Endothelial cell of umbilical vein (primary cell): ENCODE results near the gene QRICH2. TPM values are rescaled to one million over a fixed set of nuclear protein-coding genes. Genes with fewer than 3 reads are reported as not detected.
A peak's percentile ranks its signal among the peaks of the same experiment; 100 is the strongest.

ENCODE experiments used
- BruUV-seq: library from RNA; stranded (reverse); fragments of 400-500 nt; replicated peaks from 2 replicates; lab custom pipeline; 2021; lab: Mats Ljungman, UMichigan
- CTCF ChIA-PET: fragments of 300-600, 350-600 bp; sonication (Branson Sonifier 250); formaldehyde crosslinking; loops from one replicate; lab custom pipeline; 2021; ENCODE audit warnings: antibody characterized with exemption, inconsistent platforms; lab: Charles Lee
- POLR2A ChIA-PET: fragments of 300-600, 350-600 bp; sonication (Branson Sonifier 250); formaldehyde crosslinking; loops from one replicate; lab custom pipeline; 2021; ENCODE audit warnings: antibody characterized with exemption, inconsistent platforms; lab: Charles Lee
- DNase-seq: peaks from one replicate; pipeline ENCODE4 v3.0.0-alpha.2; 2011; ENCODE audit warnings: low read depth, low spot score
- FAIRE-seq: peaks from 2 replicates; lab custom pipeline; 2011; peaks lifted over from hg19 to GRCh38; lab: Jason Lieb, UNC
- H2AFZ ChIP-seq: 2 replicates; pipeline ENCODE4 v1.6.0; 2012; ENCODE audit warnings: low read depth, low read length, control low read depth, inconsistent platforms
- H3K27ac ChIP-seq: 2 replicates; pipeline ENCODE4 v1.5.1; 2011; ENCODE audit warnings: low read depth, mild to moderate bottlenecking, control low read depth, low read length, moderate library complexity; ENCODE audit not compliant: insufficient read depth
- H3K27me3 ChIP-seq, 2 experiments: 2 replicates each; pipeline versions ENCODE4 v1.6.0 to v1.6.1; 2011; ENCODE audit warnings: low read length in 2 of 2, mixed read lengths in 1 of 2; ENCODE audit not compliant: control insufficient read depth in 2 of 2, insufficient read depth in 2 of 2
- H3K36me3 ChIP-seq, 2 experiments: 2 replicates in 1 of 2; 3 replicates in 1 of 2; pipeline ENCODE4 v1.5.1; 2011; ENCODE audit warnings: low read length in 2 of 2, mild to moderate bottlenecking in 1 of 2, moderate library complexity in 1 of 2; ENCODE audit not compliant: control insufficient read depth in 2 of 2, insufficient read depth in 2 of 2; ENCODE audit errors: extremely low read depth in 1 of 2
- H3K4me1 ChIP-seq: 3 replicates; pipeline ENCODE4 v1.5.1; 2011; ENCODE audit warnings: mild to moderate bottlenecking, low read length; ENCODE audit not compliant: control insufficient read depth, insufficient read depth; ENCODE audit errors: extremely low read depth
- H3K4me2 ChIP-seq: 2 replicates; pipeline ENCODE4 v1.6.1; 2011; ENCODE audit warnings: low read length, control low read depth, mixed read lengths; ENCODE audit not compliant: insufficient read depth
- H3K4me3 ChIP-seq, 3 experiments: fragments of 200-600 bp in 1 of 3; sonication (generic), shearing (Covaris generic) in 1 of 3; replicated peaks in 1 of 3; 2 replicates each; pipeline ENCODE4 v1.5.1; 2011 to 2016; ENCODE audit warnings: control low read depth in 3 of 3, low read length in 3 of 3, mild to moderate bottlenecking in 2 of 3, inconsistent platforms in 1 of 3, low read depth in 1 of 3, moderate library complexity in 1 of 3; ENCODE audit not compliant: insufficient read depth in 1 of 3
- H3K79me2 ChIP-seq: 2 replicates; pipeline ENCODE4 v1.6.0; 2012; ENCODE audit warnings: low read length, inconsistent platforms; ENCODE audit not compliant: control insufficient read depth, insufficient read depth
- H3K9ac ChIP-seq: replicated peaks from 2 replicates; pipeline ENCODE3; 2011; ENCODE audit warnings: low read length, control low read depth; ENCODE audit not compliant: insufficient read depth; ENCODE audit errors: extremely low read depth
- H3K9me1 ChIP-seq: replicated peaks from 3 replicates; pipeline ENCODE4 v1.6.0; 2011; ENCODE audit warnings: mild to moderate bottlenecking, low read length; ENCODE audit not compliant: control insufficient read depth, insufficient read depth; ENCODE audit errors: extremely low read depth
- H3K9me3 ChIP-seq: replicated peaks from 2 replicates; pipeline ENCODE4 v1.5.1; 2012; ENCODE audit warnings: low read length, inconsistent platforms; ENCODE audit not compliant: control insufficient read depth, insufficient read depth
- H4K20me1 ChIP-seq: replicated peaks from 2 replicates; pipeline ENCODE3; 2011; ENCODE audit warnings: mild to moderate bottlenecking, low read length; ENCODE audit not compliant: control insufficient read depth, insufficient read depth; ENCODE audit errors: extremely low read depth
- POLR2AphosphoS5 ChIP-seq: IDR thresholded peaks from 2 replicates; pipeline ENCODE4 v1.6.1; 2012; ENCODE audit warnings: low read depth, mild to moderate bottlenecking, control low read depth, low read length, moderate library complexity; ENCODE audit not compliant: insufficient read depth
- dilution Hi-C: fragments of 300-500 bp; cut with MboI; formaldehyde crosslinking; loops from one replicate; pipeline ENCODE4 v1.15.0; 2019; ENCODE audit warnings: low sequenced_read_pairs; ENCODE audit not compliant: extremely low pct_ligation_motif_present
- intact Hi-C: fragments of 100-400 bp; cut with micrococcal nuclease; formaldehyde crosslinking; loops from one replicate; pipeline ENCODE4 v1.10.0; 2022
- polyA plus RNA-seq, 4 experiments: library from polyadenylated mRNA; depleted of rRNA in 3 of 4; stranded (reverse) in 3 of 4; unstranded in 1 of 4; fragments of >200 nt; gene quantifications; 2 replicates each; pipeline versions ENCODE4 v1.2.1 to v1.2.3, GENCODE V29; 2011 to 2012; ENCODE audit warnings: missing spikeins in 1 of 4
- total RNA-seq: library from RNA; stranded (reverse); gene quantifications from 2 replicates; pipeline ENCODE4 v1.2.3, GENCODE V29; 2021
- TF ChIP-seq, protein P1 (sequence below), 2 donors: IDR thresholded peaks; 1 replicate in 1 of 2; 2 replicates in 1 of 2; pipeline ENCODE4 v1.5.1; 2011; ENCODE audit warnings: low read length in 2 of 2, mild to moderate bottlenecking in 2 of 2, moderate library complexity in 2 of 2, control low read depth in 1 of 2, inconsistent platforms in 1 of 2, low read depth in 1 of 2; ENCODE audit not compliant: insufficient read depth in 1 of 2; ENCODE audit errors: extremely low read depth in 1 of 2

QRICH2 gene
- total and polyA plus RNA-seq, 2 donors (not counting 3 experiments of a cell fraction or from before 2014, with no cell fraction given) = 6.7 to 9.6 TPM

DNA sequence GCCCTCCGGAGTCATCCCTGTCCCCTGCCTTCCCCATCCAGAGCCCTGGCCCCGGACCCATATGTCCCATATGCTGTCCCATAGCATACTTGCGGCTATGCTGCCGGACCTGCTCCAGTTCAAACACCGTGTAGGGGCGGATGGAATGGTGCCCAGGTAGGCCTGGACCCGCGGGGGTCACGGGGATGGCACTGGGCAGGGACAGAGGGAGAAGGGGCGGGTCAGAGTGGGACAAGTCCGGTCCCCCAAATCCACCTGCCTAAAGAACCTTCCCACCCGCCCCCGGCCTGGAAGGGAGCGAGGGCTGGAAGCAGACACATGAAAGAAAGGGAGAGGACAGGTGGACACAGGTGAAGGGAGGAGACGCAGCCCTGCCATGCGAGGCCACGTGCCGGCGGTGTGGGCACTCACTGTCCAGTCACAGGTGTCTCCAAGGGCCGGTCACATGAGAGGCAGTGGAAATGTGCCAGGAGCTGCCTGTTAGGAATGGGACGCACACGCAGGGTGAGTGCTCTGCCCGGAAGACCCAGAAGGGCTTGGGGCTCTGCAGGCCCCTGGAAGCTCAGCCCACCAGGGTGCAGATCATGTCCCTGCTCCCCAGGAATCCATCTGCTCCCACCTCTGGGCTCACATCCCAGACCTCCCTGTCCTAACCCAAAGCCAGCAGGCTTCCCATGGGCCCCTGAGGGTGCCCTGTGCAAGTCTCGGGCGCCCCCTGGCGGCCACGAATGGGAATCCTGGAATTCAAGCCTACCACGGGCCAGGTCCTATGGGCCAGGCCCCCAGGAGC lies 28.9 kb downstream of the QRICH2 start:
- POLR2A ChIA-PET = interaction anchor here (0.6 to 2.0 kb wide), 4 partner anchors 15 to 158 kb away, joined by 3 to 7 read pairs (median 4); no protein-coding TSS in a partner anchor
- FAIRE-seq = peak; percentile 80

More for the DNA sequence above, 28.9 kb downstream of the QRICH2 start:
- no peaks in the 10 kb centered on the region for H3K79me2 ChIP-seq
- intact Hi-C loops (loop anchor here (1.0 to 10.0 kb wide), 5 partner anchors 30 to 264 kb away; no protein-coding TSS in a partner anchor), dilution Hi-C loops (no loop called here)
- H3K4me1 ChIP-seq = no peaks in the 10 kb centered on the region
- H3K4me3 ChIP-seq = no peak overlapping the region
- H3K36me3 ChIP-seq = peaks cover 0 to 2% of the 10 kb centered on the region in 2 experiments
- no peak overlapping the region for H2AFZ ChIP-seq
- no peak overlapping the region for H3K4me2 ChIP-seq
- no TSS peak for BruUV-seq
- TF ChIP-seq, protein P1, sequence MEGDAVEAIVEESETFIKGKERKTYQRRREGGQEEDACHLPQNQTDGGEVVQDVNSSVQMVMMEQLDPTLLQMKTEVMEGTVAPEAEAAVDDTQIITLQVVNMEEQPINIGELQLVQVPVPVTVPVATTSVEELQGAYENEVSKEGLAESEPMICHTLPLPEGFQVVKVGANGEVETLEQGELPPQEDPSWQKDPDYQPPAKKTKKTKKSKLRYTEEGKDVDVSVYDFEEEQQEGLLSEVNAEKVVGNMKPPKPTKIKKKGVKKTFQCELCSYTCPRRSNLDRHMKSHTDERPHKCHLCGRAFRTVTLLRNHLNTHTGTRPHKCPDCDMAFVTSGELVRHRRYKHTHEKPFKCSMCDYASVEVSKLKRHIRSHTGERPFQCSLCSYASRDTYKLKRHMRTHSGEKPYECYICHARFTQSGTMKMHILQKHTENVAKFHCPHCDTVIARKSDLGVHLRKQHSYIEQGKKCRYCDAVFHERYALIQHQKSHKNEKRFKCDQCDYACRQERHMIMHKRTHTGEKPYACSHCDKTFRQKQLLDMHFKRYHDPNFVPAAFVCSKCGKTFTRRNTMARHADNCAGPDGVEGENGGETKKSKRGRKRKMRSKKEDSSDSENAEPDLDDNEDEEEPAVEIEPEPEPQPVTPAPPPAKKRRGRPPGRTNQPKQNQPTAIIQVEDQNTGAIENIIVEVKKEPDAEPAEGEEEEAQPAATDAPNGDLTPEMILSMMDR (IDR thresholded peaks at IDR 0.05; ENCODE audit: extremely low read depth in 1 of 2, insufficient read depth in 1 of 2, low read depth in 1 of 2, low read length in 2 of 2) = peak; percentile 89 to 91
- TF ChIP-seq POLR2AphosphoS5 = no peak
- H4K20me1 ChIP-seq = no peaks in the 10 kb centered on the region
- no peak overlapping the region for H3K9ac ChIP-seq
- no peaks in the 10 kb centered on the region for H3K9me1 ChIP-seq
- no peaks in the 10 kb centered on the region for H3K9me3 ChIP-seq
- no peak overlapping the region for H3K27ac ChIP-seq
- H3K27me3 ChIP-seq = no peaks in the 10 kb centered on the region
- peak; percentile 70 for DNase-seq
- CTCF ChIA-PET = interaction anchor here (0.5 to 14.1 kb wide), 77 partner anchors 8 to 464 kb away, joined by 3 to 320 read pairs (median 5); partner anchors contain the start of genes CDK3, EXOC7, FOXJ1 and QRICH2
